ENCODE results near the gene KLHDC10.

DNA sequence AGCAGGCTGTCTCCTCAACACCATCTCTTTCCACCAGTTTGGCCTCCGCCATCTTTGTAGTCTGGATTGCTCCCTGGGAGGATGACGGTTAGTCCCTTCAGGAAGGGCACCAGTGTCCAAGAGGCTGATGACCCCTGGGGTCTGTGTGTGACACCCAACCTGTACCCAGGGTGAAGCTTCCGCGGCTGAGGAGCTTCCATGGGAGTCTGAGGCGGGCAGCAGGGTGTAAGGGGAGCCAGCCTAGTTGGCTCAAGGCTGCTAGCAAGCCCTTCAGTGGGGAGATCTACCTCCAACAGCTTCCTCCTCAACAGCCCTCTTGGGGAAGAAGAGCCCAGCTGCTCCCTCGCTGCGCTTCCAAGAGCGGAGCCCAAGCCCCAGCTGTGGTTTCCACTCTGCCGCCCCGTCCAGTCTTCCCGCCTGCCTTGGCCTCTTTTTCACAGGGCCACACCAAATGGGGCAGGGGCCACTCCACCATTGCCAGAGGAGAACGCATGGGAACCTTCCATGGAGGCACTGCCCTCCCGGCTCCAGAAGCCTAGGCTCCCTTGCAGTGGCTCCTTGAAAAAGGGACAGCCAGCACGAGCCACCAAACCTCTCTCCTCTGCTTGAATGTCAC lies 77.5 kb downstream of the KLHDC10 start:
- TF ChIP-seq CTCF (IDR thresholded peaks at IDR 0.05) (no peak), POLR2A (IDR thresholded peaks at IDR 0.05) (no peak)
